NCI-H82 treated with DMSO at 0.1 percent for 48 hours (cell line): ENCODE data around the gene TMED7.

Source experiments
- DNase-seq: peaks from one replicate; lab custom pipeline; 2025; ENCODE audit not compliant: unreplicated experiment; lab: John Stamatoyannopoulos, UW

Gene TMED7

DNA sequence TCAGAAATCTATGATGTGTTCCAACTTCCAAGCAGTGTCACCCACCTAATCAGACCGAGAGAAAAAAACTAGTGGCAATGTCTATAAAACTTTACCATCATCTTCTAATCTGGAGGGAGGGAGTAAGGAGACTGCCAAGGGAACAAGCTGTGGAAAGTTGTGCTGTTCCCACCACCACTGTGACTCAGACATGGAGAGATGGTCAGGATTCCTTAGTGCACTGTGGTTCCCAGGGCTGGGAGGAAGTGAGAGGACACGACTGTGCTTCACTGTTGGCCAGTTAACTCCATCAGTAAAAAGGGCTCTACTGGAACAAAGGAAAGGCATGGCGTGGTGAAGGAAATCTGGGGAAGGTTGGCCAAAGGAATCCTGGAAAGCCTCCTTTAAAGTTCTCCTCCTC lies 42.4 kb downstream of the TMED7 start:
- no peak for DNase-seq

DNA sequence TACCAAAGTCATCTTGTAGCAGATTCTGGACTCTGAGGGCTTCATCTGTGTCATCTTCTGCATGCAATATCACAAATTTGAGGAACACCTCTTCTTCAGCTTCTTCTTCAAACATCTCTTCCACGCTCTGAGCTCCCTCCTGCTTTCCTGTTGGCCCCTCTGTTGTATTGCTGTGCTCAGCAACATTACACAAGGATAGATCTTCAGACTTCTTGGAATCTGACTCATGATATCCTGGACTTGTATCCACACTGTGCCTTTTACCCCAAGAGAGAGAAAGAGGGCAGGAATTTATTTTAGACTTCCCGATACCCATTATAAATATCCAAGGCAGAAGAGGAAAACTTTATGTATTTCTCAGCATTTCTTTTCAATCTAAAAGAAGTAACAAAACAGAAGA lies 44.9 kb downstream of the TMED7 start:
- DNase-seq: no peak

- no peak for DNase-seq
These were observed 46.1 kb downstream of the TMED7 start for GRCh38 chr5:115579747-115580173.

DNA sequence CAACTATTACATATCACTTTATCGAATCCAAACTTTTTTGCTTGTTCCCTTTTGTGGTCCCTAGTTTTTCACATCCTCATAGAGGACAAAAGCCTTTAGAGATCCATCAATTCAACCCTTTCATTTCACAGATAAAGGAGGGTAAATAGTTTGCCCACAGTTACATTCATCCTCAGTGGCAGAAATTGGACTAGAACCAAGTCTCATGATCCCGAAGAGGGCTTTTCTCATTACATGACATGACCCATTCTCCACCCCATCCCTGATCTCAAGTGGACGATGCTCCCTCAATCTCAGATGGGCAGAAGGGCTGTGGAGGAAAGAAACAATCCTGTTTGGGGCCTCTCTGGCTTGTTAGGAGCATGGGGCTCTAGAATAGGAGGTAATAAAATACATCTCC lies 46.6 kb downstream of the TMED7 start:
- DNase-seq: no peak

GRCh38 chr5:115578657-115579056 lies 47.2 kb downstream of the TMED7 start:
- DNase-seq: no peak

DNA sequence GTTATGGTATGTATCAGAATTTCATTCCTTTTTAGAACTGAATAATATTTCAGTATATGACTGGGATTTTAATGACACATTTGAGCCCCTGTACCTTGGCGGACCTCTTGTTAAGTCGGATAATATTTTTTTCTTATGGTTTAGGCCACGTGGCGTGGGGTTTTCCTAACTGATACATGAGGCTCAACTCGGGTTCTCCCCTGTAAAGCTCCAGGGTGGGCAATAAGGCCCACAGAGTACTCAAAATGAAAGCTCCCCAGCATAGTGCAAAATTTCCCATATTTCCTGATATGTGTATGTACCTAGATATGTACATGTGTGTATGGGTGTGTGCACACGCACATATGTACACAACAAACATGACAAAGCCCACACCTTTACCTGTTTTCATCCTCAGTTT lies 48.1 kb downstream of the TMED7 start:
- DNase-seq: no peak

GRCh38 chr5:115577329-115577728 lies 48.5 kb downstream of the TMED7 start:
- DNase-seq: no peak

DNA sequence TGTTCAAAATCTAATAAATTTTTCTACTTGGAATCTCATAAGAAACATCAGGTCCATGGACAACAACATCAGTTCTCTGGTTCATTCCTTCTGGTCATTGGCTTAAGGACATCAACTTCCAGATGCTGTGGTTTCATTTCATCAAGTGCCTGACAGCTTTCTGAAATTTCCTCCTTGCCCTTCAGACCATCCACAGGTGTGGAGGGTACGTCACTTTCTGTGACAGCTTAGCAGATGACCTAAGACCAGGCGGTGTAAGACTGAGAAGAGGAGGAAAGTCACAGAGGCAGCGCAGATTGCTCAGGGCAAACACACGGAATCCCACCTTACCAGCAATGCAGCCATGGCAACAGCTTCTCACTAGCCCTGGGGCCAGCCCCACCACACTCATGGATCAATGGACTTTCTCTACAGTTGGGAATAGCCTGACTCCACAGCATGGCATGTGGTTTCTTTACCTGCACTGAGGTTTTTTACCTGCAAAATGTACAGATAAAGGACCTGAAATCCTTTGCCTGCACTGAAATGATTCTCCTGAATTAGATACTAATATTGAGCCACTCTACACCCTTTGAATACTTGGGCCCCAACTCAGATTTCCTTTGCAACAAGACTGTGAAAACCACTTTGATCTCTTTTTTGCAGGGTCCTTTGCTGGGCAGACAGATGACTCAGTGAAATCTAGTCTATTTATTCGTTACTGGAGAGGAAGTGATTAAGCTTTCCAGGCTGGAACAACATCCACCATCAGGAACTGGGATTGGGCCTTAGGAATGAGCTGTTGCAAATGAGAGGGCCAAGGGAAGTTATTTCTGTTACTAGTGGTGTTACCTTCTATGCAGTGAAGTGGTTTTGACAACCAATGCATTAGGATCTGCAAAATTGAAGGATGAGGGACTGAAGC lies 50.4 kb downstream of the TMED7 start:
- DNase-seq: no peak

- DNase-seq: no peak
These were observed 52.7 kb downstream of the TMED7 start for GRCh38 chr5:115573133-115573532.

DNA sequence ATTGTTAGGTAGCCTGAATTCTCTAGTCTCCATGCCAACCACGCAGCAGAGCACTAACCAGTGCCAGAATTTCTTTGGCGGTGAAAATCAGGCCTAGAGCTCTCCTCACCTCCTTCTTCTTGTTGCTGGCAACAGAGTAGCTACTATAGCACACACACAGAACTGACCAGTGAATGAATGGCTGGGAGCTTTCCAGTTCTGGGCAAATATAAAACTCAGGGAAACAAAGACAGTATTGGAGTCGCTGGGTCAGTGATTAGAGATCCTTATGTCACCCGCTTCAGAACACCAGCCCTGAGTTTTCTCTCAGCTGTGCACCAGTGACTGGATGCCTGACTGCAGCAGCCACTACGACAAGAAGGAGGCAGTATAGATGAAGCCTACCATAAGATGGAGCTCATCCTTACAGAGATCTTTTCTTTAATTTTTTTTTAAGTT lies 54.4 kb downstream of the TMED7 start:
- DNase-seq: no peak

DNA sequence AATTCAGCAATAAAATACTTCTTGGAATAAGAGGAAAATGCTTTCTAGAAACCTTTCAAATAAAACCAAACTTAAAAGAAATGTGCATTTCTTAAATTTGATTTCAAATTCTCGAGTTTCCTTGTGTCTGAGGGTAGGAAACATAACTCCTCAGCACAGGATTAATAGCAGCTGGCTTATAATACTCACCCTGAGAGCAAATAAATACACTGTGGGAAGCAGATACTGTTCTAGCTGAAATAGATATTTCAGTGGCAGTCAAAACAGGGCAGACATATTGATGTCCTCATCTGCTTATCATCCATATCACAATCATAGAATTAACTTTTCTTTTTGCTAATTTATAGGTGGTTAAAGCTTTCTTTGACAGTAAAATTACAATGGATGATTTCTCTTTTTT lies 57.2 kb downstream of the TMED7 start:
- no peak for DNase-seq

DNA sequence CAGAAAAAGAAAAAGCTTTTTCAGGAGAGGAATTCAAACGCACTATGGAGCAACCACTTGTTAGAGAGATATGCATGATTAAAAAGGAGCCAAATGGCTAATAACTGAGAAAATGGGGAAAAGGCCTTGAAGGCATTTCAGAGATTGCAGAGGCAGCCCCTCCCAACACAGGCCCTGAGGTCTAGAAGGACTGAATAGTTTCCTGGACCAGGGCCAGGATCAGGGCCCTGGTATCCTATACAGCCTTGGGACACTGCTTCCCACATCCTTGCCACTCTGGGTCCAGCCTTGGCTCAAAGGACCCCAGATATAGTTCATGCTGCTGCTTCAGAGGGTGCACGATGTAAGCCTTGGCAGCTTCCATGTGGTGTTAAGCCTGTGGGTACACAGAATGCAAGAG lies 60.6 kb downstream of the TMED7 start:
- DNase-seq: no peak
